ELR (cell line): Measurements from ENCODE around the gene MINDY4.

ENCODE experiments used
- DNase-seq: peaks from one replicate; pipeline ENCODE4 v3.0.0-alpha.2; 2015; ENCODE audit warnings: low read depth

MINDY4 gene

GRCh38 chr7:30879139-30880124, 108.2 kb downstream of the MINDY4 start:
- DNase-seq: no peak

- DNase-seq: no peak
Observed at GRCh38 chr7:30880125-30880720, 109.0 kb downstream of the MINDY4 start.

- no peak for DNase-seq
Observed at GRCh38 chr7:30880941-30881340, 109.7 kb downstream of the MINDY4 start.

- no peak for DNase-seq
Observed at GRCh38 chr7:30881448-30881847, 110.2 kb downstream of the MINDY4 start.

GRCh38 chr7:30884881-30885280, 113.7 kb downstream of the MINDY4 start:
- DNase-seq: no peak

- no peak for DNase-seq
Observed at GRCh38 chr7:30886608-30887011, 115.4 kb downstream of the MINDY4 start.

- DNase-seq: no peak
Observed at GRCh38 chr7:30887464-30887872, 116.3 kb downstream of the MINDY4 start.

GRCh38 chr7:30888747-30889146, 117.5 kb downstream of the MINDY4 start:
- peak; percentile 87 for DNase-seq

- no peak for DNase-seq
Observed at GRCh38 chr7:30890226-30890625, 119.0 kb downstream of the MINDY4 start.

GRCh38 chr7:30893357-30893756, 122.1 kb downstream of the MINDY4 start:
- no peak for DNase-seq

GRCh38 chr7:30894009-30894408, 122.8 kb downstream of the MINDY4 start:
- no peak for DNase-seq

- DNase-seq: no peak
Observed at GRCh38 chr7:30894866-30895605, 123.8 kb downstream of the MINDY4 start.

GRCh38 chr7:30896036-30896435, 124.8 kb downstream of the MINDY4 start:
- no peak for DNase-seq

- DNase-seq: no peak
Observed at GRCh38 chr7:30896783-30897637, 125.8 kb downstream of the MINDY4 start.

- no peak for DNase-seq
Observed at GRCh38 chr7:30897770-30898169, 126.6 kb downstream of the MINDY4 start.

- no peak for DNase-seq
Observed at GRCh38 chr7:30898411-30898810, 127.2 kb downstream of the MINDY4 start.

GRCh38 chr7:30899066-30899465, 127.8 kb downstream of the MINDY4 start:
- DNase-seq: no peak

GRCh38 chr7:30899630-30900029, 128.4 kb downstream of the MINDY4 start:
- no peak for DNase-seq

- no peak for DNase-seq
Observed at GRCh38 chr7:30900053-30900452, 128.8 kb downstream of the MINDY4 start.

GRCh38 chr7:30900803-30901362, 129.7 kb downstream of the MINDY4 start:
- no peak for DNase-seq

- no peak for DNase-seq
Observed at GRCh38 chr7:30901856-30902255, 130.6 kb downstream of the MINDY4 start.
